ENCODE results near the gene PCDHGB2. TPM values are rescaled to one million over a fixed set of nuclear protein-coding genes. Genes with fewer than 3 reads are reported as not detected.
"Not testable (repeated sequence)": the region's sequence is repeated elsewhere in the genome, so short reads cannot be mapped to it uniquely, and the experiment has no call there.

PCDHGB2 gene
- total and polyA plus RNA-seq, 2 of the 8 experiments (the other 6 are each of a cell fraction or from before 2014, with no cell fraction given): 1.9 to 2.9 TPM

GRCh38 chr5:141375444-141376155, 15.8 kb downstream of the PCDHGB2 start:
- peak in 1 of 2 experiments; percentile 47 for DNase-seq (ENCODE audit: low read depth in 1 of 2, low spot score in 2 of 2)
- H2BK120ac ChIP-seq (replicated peaks; ENCODE audit: low read depth, low read length); H3K79me1 ChIP-seq (ENCODE audit: low read depth, low read length); H3K23ac ChIP-seq (ENCODE audit: insufficient read length); H2BK5ac ChIP-seq (ENCODE audit: low read depth, low read length); H2BK20ac ChIP-seq (ENCODE audit: low read length); H2BK12ac ChIP-seq (ENCODE audit: low read depth, low read length); H3K36me3 ChIP-seq (ENCODE audit: control insufficient read depth in 2 of 4, insufficient read depth in 4 of 4, low read length in 3 of 4); H3K56ac ChIP-seq (replicated peaks; ENCODE audit: insufficient read length, low read depth, low read length); H2AK5ac ChIP-seq (ENCODE audit: low read depth, low read length); H4K5ac ChIP-seq (ENCODE audit: insufficient read length, low read depth, low read length); H4K8ac ChIP-seq (ENCODE audit: extremely low read depth, insufficient read depth, low read length); H3K23me2 ChIP-seq (ENCODE audit: low read depth, low read length); H3K27me3 ChIP-seq (replicated peaks in 1 of 4; ENCODE audit: control insufficient read depth in 3 of 4, extremely low read depth in 1 of 4, insufficient read depth in 3 of 4, low read length in 3 of 4); H3K4ac ChIP-seq (replicated peaks; ENCODE audit: insufficient read length, low read depth, low read length); POLR2A ChIA-PET (ENCODE audit: partially characterized antibody); H2AFZ ChIP-seq (ENCODE audit: low read length); H3K4me3 ChIP-seq (ENCODE audit: extremely low read depth in 1 of 4, insufficient read depth in 2 of 4, low read depth in 3 of 4, low read length in 4 of 4); H3K14ac ChIP-seq (ENCODE audit: insufficient read length); FAIRE-seq; H4K91ac ChIP-seq (replicated peaks; ENCODE audit: insufficient read length, low read length); H3K18ac ChIP-seq (ENCODE audit: extremely low read depth, low read length); H3K9ac ChIP-seq (replicated peaks in 1 of 4; ENCODE audit: extremely low read depth in 1 of 4, low read depth in 3 of 4, low read length in 3 of 4); H4K20me1 ChIP-seq (replicated peaks in 1 of 2; ENCODE audit: control insufficient read depth in 1 of 2, insufficient read depth in 2 of 2, low read length in 2 of 2); H3K4me2 ChIP-seq (ENCODE audit: insufficient read depth in 1 of 2, low read depth in 2 of 2, low read length in 2 of 2); H3K79me2 ChIP-seq (ENCODE audit: control insufficient read depth in 1 of 2, insufficient read depth in 2 of 2, low read length in 2 of 2); H3K4me1 ChIP-seq (replicated peaks in 1 of 4; ENCODE audit: control insufficient read depth in 3 of 4, insufficient read depth in 4 of 4, low read length in 3 of 4); H3K27ac ChIP-seq (ENCODE audit: low read depth, low read length); H2BK15ac ChIP-seq (ENCODE audit: low read length): not testable (repeated sequence)
- peaks cover 36 to 45% of the 10 kb centered on the region in 2 experiments; a peak in 3 of 4 replicates for H3K9me3 ChIP-seq (ENCODE audit: insufficient read depth in 2 of 2, low read depth in 1 of 2, low read length in 1 of 2)
- 94% methylated on average over 24 of the region's 48 CpGs; no CpG with 5 or more reads in 1 of the 2 experiments for WGBS, 2 experiments (ENCODE audit: extremely low coverage in 1 of 2, insufficient coverage in 1 of 2, insufficient read length in 1 of 2, insufficient replicate concordance in 2 of 2, low coverage in 1 of 2, low lambda C conversion rate in 2 of 2, missing lambda C conversion rate in 1 of 2)
- CTCF ChIA-PET (ENCODE audit: partially characterized antibody): interaction anchor here (0.8 to 2.9 kb wide), 8 partner anchors 12 to 146 kb away, joined by 3 to 11 read pairs (median 5); partner anchors contain the start of genes PCDHGA5, PCDHGB2 and PCDHGB4
- TF ChIP-seq CTCF (IDR thresholded peaks at IDR 0.05; ENCODE audit: control extremely low read depth in 1 of 3, insufficient read depth in 1 of 3, low read depth in 1 of 3, low read length in 3 of 3): peak in 2 of 3 experiments; percentile 6 to 24; a peak in 3 of 4 replicates

All from H1 (cell line).